ENCODE results near the gene FGGY.
"Not testable (repeated sequence)": the region's sequence is repeated elsewhere in the genome, so short reads cannot be mapped to it uniquely, and the experiment has no call there.

The FGGY gene

DNA sequence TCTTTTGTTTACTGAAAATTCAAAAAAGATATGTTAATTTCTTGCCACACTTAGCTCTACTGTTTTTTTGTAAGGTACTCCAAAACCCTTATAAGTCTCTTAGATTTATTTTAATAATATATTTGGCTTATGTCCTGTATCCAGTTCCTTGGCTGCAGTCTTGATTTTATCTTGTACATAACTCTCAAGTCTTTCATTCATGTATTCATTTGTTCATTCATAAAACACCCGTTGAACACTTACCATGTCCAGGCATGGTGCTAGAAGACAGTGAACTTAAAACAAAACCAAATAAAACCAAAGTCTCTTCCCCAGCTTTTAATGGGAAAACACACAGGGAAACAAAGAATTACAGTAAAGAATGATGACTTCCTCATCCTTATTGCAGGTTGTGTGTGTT, 215.8 kb downstream of the FGGY start:
- no peak for DNase-seq (ENCODE audit: low spot score)

DNA sequence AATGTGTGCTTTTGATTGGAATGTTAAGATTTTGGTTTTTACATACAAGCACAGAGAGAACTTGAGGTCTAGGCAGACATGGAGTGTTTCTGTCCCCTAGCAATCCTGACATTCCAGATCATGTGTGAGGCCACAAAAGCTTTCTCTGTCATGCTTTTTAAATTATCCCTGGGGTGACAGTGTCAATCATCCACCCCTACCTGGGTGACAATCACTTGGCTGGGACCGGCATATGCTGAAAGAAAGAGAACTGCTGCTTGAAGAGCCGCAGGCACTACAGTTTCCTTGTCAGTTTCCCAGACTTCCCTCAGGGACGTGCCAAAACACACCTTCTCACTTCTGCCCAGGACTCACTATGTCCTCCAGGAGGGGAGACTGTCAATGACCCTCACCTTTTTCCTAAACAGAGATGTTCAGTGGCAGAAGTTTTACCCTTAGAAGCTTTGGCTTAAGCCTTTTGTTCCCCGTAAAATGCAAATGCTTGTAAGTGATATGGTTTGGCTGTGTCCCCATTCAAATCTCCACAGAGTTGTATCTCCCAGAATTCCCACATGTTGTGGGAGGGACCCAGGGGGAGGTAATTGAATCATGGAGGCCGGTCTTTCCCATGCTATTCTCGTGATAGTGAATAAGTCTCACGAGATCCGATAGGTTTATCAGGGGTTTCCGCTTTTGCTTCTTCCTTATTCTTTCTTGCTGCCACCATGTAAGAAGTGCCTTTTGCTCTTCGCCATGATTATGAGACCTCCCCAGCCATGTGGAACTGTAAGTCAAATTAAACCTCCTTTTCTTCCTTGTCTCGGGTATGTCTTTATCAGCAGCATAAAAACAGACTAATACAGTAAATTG, 217.4 kb downstream of the FGGY start:
- no peak for DNase-seq (ENCODE audit: low spot score)

DNA sequence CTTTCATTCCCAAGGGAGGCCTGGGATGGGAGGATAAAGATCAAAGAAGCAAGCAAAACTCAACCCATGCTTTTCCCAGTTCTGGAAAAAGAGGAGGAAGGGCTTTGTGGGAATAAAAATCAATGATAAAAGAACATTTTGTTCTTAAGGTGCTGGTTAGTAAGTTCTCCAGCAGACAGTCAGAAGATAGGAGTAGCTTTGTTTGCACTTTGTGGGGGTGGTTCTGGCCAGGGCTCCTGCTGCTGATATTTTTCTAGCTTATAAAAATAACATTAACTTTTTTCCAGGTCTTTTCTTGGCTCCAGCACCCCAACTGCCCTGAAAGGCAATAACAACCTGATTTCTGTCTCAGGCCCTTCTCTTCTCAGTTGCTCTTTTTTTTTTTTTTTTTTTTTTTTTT, 220.0 kb downstream of the FGGY start:
- DNase-seq (ENCODE audit: low spot score) = no peak

DNA sequence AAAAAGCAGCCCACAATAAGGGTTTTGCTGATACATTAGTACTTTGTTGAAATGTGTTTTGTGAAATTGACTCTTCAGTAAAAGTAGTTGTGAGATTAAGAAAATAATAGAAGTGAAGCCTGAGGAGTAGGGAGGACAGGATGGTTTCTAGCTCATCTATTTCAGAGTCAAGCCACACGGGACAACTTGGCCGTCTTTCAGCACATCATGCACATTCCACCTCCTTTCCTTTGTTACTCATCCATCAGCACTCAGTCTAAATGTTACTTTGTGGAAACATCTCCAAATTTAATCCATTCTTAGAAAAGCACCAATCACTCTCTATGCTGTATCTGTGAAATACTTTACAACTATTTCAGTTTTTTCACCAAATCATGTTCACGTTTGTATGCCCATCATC, 223.3 kb downstream of the FGGY start:
- no peak for DNase-seq (ENCODE audit: low spot score)

DNA sequence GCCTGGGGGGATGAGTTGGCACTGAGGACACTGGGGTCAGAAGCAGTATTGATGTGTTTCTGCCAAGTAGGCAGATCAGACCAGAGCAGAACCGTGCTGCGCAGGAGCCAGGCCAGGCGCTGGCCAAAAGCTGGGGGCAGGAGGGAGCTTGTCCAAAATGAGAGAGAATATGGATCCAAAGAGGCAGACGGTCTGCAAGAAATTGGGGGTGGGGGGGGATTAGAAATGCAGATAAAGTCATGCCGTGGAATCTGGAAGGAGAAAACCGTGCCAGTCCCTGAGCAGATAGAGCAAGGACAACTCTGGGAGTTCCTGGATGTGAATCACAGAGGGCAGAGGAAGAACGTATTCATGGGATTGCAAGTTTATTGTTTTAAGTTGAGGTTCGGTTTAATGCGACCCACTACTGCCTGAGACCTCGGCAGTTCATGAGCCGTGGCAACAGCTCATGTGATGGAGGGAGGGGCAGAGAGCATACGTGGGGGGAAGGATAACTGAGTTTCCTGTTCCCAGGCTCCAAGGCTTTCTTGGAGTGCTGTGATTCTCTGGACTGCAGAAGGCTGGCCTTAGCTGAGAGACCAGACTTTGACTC, 224.0 kb downstream of the FGGY start:
- no peak for DNase-seq (ENCODE audit: low spot score)

DNA sequence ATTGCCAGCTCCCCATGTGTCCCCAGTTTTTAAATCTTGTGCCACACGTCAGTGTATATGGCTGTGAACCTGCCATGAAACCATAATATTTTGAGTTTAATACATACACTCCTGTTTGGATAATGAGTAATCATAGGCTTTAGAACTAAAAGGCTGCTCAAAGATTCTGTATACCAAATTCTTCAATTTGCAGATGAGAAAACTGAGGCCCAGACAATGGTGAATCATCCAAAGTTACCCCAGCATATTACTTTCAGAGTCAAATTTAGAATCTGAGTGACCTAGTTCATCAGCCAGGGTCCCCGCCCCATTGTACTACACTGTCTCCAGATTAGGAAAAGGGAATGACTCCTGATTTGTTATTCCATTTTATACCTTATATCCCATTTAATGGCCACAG, 224.6 kb downstream of the FGGY start:
- no peak for DNase-seq (ENCODE audit: low spot score)

DNA sequence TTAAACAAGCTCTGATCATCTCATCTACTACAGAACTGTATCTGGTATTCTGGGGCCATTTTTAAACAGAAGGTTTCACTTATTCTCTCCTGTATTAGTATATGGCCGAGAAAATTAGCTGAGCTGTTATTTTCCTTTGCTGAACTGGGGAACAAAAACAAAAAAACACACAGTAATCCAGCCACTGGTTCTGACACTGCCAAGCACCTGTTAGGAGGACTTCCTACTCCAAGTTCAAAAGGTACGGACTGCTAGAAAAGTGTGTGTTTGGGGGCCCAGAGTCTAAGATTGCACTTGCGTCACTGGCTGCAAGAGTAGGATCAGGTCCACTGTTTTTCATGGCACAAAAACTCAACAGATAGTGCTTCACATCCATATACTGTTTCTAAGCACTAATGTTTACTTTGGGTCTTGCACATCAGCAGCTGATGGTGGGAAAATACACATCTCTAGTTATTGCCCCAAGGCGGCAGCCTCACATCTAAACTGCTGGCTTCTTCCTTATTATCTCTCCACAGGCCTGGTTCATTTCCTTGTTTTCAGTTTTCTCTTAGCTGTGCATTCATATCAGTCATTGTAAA, 226.1 kb downstream of the FGGY start:
- DNase-seq (ENCODE audit: low spot score) = no peak

DNA sequence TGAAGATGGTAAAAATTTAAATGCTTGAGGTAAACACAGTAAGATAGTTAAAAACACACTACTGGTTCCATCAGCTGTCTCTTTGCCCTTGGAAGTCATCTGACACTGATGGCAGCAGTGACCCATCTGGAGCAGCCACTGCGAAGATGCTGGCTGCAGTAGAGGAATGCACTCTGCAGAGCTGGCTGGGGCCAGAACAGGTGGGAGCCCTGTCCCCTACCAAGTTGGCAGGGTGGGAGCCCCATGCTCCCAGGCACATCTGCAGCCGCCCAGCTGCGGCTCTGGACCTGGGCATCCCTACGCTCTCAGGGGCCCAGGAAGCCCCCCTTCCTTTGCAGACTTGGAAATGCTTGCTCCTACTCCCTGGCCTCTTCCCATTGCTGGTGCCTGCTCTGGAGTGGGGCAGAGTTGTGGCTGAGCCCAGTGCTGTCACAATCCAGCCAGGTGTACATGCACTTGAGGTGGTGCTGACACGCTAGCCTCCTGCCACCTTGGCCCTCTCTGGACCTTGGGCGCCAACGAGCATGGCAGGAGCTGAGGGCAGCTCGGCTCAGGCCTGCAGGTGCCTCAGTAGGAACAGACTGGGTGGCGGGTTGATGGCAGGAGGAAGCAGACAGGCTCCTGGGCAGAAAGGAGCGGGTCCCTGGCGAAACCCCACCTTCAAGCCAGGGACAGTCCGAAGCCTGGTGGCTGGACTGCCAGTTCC, 227.0 kb downstream of the FGGY start:
- no peak for DNase-seq (ENCODE audit: low spot score)

DNA sequence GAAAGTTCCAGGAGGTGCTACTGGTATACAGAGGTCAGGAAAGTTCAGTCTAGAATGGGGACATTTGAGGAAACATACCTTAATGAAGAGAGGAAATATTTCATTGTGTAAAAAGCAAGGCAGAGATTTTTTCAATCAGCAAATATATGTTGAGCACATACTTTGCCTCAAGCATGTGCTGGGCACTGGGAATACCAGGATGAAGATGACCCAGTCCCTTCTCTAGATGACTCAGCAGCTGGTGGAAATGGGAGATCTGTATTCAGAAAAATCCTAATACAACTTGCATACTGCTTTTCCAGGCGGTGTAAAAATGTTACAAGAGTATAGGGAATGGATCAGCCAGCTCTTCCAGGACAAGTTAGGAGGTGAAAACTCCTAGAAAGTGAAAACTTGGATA, 229.3 kb downstream of the FGGY start:
- DNase-seq (ENCODE audit: low spot score) = no peak

DNA sequence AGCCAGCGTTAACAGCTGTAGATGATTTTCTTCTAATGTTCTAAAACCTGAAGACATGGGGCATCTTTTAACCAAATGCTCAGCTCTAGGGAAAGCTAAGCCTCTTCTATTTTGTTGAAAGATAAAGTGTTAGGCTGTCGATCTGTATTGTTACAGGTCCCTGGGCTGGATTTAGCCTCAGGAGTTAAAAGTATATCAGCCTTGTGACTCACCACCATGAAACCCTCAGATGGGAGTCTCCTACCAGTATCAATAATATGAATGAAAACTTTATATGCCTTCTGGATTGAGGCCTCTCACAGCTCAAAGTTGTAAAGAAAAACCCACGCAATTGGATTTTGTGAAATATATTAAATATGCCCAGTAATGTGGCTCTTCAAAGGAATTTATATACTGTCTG, 231.6 kb downstream of the FGGY start:
- DNase-seq (ENCODE audit: low spot score) = no peak

DNA sequence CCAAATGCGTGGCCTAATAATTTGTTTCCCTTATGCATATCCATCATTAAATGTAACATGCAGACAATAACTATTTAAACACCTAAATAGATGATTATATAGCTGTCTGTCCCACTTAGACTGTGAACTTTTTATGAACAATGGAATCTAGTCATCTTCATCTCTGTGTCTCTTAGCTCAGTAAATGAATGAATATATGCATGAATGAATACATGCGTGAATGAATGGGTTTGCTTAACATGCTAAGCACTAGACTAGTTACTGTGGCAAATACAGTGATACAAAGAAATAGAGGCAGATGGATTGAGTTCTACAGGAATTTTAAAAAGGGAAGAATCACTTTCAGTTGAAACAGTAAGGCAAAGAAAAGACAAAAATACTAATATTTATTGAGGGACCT, 232.0 kb downstream of the FGGY start:
- no peak for DNase-seq (ENCODE audit: low spot score)

DNA sequence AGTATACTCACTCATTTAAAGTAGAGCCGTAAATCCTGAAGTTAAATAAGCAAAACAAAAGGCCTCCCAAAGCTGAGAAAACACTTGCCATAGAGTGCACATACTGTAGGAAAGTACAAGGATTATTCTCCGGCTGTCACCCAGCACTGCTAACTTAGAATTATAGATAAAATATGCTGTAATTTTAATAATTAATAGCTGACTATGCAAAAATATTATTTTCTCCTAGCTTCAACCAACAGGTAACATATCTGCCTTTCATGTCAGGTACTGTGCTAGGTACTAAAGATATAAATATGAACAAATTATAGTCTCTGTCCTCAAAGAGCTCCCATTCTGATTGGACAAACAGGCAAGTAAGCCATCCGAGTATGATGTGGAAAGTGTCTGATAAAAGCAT, 233.2 kb downstream of the FGGY start:
- no peak for DNase-seq (ENCODE audit: low spot score)

DNA sequence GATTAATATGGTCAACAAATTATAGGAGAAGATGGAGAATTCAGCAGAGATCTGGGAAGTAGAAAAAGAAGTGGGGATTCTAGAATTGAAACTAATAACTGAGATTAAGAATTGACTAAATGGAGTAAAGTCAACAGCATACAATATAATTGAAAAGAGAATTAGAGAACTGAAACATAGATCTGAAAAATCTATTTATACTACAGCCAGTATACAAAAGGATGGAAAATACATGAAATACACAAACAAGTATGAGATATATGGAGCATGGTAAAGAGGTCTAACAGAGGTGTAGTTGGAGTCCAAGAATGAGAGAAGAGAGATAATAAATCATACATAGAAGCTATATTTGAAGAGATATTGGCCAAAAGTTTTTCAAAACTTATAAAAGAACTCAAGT, 235.2 kb downstream of the FGGY start:
- DNase-seq (ENCODE audit: low spot score) = no peak

DNA sequence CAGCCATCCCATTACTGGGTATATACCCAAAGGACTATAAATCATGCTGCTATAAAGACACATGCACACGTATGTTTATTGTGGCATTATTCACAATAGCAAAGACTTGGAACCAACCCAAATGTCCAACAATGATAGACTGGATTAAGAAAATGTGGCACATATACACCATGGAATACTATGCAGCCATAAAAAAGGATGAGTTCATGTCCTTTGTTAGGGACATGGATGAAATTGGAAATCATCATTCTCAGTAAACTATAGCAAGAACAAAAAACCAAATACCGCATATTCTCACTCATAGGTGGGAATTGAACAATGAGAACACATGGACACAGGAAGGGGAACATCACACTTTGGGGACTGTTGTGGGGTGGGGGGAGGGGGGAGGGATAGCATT, 241.6 kb downstream of the FGGY start:
- DNase-seq (ENCODE audit: low spot score) = not testable (repeated sequence)

DNA sequence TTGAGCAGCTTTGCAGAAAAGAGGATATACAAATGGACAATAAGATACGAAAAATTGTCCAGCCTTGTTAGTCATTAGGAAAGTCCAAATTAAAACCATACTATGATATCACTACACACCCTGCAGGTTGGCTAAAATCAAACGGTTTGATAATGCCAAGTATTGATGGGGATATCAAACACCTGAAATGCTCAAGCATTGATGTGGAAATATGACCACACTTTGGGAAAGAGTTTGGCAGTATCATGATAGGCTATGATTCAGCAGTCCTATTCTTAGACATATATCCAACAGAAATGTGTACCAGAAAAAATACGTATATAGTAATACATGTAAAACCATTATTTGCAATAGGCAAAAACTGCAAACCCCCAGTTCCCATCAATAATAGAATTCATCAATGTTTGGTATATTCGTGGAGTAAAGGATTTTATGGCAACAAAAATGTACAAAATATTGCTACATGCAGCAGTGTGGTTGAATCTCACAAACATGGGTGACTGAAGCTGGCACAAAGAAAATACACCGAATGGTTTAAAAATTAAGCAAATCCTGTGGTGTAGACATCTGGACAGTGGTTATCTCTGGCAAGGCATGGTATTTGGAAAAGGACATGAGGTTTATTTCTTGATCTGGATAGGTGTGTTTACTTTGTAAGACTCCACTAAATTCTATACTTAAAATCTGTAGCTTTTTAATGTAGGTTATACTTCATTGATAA, 243.2 kb downstream of the FGGY start:
- no peak for DNase-seq (ENCODE audit: low spot score)

DNA sequence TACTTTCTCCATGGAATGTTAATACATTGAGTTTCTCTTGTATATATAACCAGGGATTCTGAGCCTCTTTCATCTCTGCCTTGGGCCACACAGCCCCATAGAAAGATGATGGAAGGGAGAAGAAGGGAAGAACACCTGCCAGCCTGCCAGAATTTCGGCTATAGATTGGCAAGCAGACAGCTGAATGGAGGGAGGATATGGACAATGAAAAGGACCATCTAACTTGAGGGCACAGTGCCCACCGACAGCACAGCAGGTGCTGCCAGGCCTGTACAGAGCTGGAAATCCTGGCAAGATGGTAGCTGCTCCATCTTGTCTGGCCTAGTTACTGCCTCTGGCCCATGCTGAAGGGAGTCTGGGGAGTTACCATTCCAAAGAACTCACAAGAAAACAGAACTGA, 244.3 kb downstream of the FGGY start:
- no peak for DNase-seq (ENCODE audit: low spot score)

DNA sequence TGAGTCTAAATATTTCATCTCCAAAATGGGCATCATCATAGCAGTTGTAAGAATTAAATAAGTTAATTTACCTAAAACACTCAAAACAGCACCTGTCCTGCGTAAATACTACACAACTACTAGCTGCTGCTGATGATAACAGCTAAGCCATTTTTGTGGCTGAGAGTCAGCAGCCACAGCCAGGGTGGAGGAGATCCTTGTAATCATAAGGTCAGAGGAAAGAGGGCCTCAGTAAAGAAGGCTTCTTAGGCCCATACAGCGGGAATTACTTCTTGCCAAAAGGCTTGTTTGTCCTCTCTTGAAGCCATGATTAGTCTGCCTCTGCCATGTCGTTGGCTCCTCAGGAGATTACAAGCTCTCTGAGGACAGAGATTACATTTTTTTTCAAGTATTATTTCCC, 245.0 kb downstream of the FGGY start:
- no peak for DNase-seq (ENCODE audit: low spot score)

DNA sequence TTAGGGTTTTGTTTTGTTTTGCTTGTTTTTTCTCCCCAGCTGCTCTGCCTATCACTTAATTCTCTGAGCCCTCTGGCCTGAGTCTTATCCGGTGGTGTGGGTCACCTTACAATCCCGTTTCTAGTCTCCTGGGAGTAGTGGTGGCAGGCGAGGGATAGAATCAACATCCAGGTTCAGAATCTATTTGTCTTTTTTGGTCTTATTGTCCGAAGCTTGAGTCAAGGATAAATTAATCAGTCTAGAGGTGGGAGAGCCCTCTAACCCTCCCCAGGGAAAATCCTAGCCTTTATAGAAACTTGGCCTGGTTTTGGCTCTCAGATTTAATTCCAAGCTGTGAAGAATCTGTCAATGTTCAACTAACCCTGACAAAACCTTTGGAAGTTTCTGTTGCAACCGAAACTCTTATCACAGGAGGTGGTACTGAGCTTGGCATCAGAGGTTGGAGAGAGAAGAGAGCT, 246.3 kb downstream of the FGGY start:
- no peak for DNase-seq (ENCODE audit: low spot score)

DNA sequence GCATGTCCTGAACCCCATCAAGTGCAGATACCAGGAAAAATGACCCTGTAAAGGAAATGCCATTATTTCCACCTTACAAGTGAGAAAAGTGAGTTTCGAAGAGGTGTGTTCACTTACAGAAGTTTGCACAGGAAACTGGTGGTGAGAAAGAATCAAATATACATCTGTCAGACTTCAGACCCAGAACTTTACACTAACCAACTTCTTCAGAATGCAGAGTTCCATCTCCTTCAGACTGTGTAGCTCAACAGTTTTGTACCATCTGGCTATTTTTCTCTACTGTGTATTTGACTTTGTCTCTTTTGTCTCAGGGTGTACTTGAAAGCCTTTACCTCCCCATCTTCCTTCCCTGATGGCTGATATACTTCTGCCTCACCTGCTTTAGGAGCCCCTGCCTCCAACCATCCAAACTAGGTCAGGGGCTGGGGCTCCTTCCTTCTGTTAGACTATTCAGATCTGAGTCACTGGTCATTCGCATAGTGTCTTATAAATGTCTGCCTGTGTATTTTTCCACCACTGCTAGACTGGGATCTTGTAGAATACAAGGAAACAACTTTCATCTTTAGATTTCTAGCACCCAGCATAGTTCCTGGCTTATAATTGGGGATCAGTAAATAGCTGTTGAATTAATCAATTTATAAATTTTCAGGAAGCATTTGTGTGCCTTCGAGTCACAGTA, 247.9 kb downstream of the FGGY start:
- no peak for DNase-seq (ENCODE audit: low spot score)

DNA sequence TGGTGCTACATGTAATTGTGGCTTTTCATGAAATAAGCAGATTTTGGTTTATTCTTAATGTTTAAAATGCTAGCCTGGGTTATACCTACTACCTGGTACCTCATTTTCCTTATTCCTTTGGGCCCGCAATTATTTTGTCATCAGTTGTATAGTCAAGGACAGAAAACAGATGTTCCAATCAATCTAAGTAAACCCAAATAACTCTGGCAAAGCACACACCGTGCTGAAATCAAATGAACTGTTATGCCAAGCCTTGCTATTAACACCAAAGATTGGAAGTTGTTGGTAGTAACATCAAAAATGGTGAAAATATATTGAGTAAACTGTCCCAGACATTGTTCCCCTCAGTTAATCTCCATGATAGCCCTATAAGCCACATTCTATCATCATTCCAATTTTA, 248.9 kb downstream of the FGGY start:
- DNase-seq (ENCODE audit: low spot score) = no peak

DNA sequence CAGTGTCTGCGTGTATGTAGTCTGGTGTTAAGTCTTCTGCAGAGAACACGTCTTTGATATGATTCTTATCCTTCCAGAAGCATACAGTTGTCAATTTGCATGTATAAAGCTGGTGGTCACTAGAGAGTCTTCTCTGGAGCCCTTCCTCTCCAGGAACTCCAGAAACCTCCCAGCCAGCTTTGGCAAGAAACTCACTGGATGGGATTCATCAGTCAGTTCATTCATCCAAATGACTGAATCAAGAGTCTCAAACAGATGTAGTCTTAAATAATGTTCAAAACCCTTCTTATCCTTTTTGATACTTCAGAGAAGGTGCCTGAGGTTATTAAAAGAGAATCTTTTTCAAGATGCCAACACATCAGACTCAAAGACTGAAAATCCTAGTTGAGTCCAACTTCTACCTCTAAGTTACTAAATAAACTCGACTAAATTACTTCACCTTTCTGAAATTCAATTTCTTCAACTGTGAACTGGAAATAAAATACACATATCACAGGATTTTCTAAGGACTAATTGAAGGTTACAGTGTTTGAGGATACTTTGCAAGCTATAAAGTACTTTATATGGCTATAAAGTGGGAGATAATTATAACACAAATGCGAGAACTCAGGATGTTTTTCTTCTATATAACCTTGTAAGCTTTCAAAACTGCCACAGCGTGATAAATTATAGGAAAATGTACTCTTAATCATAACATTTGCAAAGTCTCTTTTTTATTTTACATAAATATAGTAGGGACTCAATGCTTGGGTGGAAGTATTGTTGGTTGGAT, 252.4 kb downstream of the FGGY start:
- DNase-seq (ENCODE audit: low spot score) = no peak

Data from hematopoietic multipotent progenitor cell treated with erythropoietin and hydrocortisone succinate and interleukin-3 and kit ligand, for 17 days (in vitro differentiated cells).